CD4-positive, alpha-beta T cell treated with Interleukin-12 subunit alpha and Interleukin-12 subunit beta, for 1 hour (primary cell): ENCODE results near the gene SLC35E4.
A peak's percentile ranks its signal among the peaks of the same experiment; 100 is the strongest.
"Not testable (repeated sequence)": the region's sequence is repeated elsewhere in the genome, so short reads cannot be mapped to it uniquely, and the experiment has no call there.

Experiments used
- DNase-seq: peaks from one replicate; pipeline ENCODE4 v3.0.0-alpha.2; 2020

SLC35E4 gene, protein sequence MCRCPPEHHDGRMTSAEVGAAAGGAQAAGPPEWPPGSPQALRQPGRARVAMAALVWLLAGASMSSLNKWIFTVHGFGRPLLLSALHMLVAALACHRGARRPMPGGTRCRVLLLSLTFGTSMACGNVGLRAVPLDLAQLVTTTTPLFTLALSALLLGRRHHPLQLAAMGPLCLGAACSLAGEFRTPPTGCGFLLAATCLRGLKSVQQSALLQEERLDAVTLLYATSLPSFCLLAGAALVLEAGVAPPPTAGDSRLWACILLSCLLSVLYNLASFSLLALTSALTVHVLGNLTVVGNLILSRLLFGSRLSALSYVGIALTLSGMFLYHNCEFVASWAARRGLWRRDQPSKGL

DNA sequence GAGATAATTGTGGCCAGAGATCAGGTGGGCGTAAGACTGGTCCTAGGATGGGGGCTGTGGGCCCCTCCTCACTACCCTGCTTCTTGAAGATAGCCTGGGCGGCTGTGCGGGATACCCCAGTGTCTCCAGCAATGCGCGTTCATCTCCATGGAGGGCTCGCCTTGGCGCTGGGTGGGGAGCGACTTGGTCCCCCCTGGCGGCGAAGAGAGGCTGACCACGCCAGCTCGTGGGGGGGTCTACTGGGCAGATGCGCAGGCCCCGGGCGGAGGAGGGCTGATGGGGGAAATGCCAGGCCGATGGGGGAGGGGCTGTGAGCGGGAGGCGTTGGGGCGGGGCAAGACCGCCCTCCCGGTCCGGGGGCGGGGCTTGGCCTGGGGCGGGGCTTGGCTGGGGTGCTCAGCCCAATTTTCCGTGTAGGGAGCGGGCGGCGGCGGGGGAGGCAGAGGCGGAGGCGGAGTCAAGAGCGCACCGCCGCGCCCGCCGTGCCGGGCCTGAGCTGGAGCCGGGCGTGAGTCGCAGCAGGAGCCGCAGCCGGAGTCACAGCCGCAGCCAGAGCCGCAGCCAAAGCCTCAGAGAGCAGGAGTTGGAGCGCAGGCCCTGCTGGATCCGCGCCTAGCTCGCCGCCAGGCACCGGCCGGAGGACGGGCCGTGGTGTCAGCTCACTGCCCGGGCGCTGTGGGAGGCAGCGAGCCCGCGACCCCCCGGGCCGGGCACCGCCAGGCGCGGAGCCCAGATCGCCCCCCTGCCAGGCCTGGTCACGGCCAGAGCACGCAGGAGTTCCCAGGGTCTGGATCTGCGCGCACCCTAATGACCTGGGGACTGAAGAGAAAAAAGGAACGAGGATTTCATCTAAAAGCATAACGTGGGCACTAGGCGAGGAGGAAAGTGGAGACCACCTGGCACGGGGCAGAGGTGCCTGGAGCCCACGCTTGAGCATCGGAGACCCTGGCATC is at the start of gene SLC35E4:
Gene SLC35E4 (plus strand): TSS at position 509 of the 953 bp plus-strand sequence. CDS start 670 bp downstream, outside the sequence.
- DNase-seq = peak; percentile 97

DNA sequence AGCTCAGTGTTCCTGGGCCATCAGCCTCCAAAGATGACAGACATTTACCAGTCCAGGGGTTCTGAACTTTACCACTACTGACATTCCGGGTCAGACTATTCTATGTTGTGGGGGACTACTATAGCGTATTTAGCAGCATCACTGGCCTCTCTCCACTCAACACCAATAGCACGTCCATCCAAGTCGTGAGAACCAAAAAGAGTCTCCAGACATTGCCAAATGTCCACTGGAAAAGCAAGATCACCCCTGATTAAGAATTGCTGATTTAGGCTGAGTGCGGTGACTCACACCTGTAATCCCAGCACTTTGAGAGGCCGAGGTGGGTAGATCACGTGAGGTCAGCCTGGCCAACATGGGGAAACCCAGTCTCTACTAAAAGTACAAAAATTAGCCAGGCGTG is 49.2 kb upstream of the SLC35E4 start:
- no peak for DNase-seq

DNA sequence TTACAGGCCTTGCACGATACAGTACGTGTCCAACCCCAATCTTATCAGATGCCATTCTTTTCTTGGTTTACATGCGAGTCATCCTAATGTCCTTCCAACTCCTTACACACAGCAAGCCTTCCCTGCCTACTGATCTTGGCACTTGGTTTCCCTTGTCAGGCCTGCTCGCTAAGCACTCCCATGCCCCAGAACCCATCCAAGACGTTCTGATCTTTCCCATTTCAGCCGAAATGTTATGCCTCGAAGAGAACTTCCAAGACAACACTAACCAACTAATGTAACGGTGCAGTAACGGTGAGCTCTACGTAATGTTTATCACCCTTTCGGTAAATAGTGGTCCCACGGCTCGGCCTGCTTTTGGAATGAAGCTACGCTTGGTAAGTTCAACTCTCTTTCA is 44.4 kb upstream of the SLC35E4 start:
- peak; percentile 10 for DNase-seq

DNA sequence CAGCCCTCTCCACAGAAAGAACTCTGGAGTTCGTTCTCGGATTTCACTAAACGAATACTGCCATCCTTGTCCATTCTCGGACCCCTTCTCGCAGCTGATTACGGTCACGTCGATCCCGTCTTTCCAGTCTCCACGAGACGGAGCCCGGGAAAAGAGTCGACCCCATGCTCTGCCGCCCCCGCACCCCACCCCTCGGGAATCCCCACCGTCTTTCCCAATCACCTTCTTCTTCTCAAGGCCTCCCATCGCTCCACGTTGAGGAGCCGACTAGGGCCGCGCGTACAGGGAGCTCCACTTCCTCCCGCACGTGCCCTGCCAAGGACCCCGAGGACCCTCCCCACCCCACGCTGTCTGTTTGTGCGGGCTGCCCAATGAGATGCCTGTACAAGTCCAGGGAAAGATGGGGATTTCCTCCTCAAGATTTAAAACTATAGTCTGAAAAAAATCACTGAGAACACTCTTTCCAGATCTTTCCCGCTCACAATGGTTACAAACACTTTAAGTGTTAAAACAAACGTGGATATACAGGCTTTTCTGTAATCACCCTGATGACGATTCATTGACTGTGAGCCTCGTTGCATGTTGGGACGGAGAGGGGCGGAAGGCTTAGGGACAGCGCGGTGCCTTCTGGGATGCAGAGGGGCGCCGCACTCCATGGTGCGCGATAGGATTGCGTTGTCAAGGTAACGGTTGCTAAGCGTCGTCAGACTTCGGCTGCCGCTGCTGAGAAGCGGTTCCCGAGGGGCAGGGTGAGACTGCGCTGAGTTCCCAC is 43.8 kb upstream of the SLC35E4 start, which contains the start of gene PES1:
Gene PES1 (minus strand): TSS at position 323 of the 772 bp plus-strand sequence. CDS start 77 bp downstream, at position 246.
- DNase-seq = peak; percentile 97

DNA sequence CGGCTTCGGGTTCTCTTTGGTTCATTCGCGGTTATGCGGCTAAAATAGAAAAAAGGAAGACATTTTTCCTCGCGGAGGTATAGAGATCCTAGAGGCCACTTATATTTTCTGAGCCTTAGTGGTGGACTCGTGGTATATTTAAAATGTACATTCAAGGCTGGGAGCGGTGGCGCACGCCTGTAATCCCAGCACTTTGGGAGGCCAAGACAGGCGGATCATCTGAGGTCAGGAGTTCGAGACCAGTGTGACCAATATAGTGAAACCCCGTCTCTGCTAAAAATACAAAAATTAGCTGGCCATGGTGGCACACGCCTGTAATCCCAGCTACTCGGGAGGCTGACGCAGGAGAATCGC is 43.2 kb upstream of the SLC35E4 start:
- DNase-seq = not testable (repeated sequence)

DNA sequence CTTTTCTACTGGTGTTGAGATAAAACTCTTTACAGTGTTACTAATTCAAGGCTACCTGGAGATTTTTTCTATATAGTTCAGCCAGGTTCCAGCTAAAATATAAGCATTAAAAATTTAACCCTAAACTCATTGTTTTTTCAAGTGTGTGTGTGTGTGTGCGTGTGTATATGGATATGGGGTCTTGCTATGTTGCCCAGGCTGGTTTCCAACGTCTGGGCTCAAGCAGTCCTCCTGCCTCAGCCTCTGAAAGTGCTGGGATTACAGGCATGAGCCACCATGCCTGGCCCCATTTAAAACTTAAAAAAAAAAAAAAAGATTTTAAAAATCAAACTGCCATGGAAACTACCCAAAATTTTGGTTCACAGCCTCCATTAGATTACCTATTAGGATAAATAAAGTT is 39.4 kb upstream of the SLC35E4 start:
- no peak for DNase-seq

DNA sequence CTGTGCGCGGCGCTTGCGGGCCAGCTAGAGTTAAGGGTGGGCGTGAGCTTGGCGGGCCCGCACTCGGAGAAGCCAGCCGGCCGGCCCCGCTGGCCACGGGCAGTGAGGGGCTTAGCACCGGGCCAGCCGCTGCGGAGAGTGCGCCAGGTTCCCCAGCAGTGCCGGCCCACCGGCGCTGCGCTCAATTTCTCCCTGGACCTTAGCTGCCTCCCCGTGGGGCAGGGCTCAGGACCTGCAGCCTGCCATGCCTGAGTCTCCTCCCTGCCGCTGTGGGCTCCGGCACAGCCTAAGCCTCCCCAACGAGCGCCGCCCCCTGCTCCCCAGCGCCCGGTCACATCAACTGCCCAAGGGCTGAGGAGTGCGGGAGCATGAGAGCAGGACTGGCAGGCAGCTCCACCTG is 38.7 kb upstream of the SLC35E4 start:
- DNase-seq = no peak

DNA sequence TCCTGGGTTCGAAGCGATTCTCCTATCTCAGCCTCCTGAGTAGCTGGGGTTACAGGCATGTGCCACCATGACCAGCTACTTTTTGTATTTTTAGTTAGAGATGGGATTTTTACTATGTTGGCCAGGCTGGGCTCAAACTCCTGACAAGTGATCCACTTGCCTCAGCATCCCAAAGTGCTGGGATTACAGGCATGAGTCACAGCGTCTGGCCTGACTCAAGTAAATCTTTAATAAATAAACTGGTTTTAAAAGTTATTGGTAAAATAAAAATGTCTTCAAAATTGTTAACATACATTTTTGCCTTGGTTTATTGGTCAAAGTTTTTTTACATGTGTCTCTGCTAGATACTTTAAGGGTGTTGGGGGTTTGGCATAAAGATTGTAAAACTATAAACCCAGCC is 36.6 kb upstream of the SLC35E4 start:
- no peak for DNase-seq

DNA sequence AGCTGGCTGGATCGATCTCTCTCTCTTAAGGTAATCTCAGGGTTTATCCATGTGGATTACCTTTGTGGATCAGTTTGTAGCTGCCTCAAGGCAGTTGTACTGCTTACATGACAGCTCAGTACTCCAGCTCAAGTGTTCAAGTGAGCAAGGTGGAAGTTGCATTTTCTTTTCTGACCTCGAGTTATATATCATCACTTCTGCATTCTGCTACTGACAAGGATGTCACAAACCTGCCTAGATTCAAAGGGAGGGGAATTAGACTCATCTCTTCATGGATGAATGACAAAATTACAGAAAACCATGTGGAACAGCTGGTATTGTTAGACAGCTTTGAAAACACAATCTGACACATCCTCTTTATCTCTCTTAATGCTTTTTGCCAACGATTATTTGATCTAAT is 34.7 kb upstream of the SLC35E4 start:
- DNase-seq = no peak

DNA sequence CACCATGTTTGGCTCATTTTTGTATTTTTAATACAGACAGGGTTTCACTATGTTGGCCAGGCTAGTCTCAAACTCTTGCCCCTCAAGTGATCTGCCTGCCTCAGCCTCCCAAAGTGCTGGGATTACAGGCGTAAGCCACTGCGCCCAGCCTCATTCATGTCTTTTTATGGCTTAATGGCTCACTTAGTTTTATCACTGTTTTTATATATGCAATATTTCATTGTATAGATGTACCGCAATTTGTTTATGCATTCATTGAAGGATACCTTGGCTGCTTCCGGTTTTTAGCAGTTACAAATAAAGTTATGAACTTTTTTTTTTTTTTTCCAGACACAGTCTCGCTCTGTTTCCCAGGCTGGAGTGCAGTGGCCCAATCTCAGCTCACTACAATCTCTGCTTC is 34.1 kb upstream of the SLC35E4 start:
- no peak for DNase-seq

DNA sequence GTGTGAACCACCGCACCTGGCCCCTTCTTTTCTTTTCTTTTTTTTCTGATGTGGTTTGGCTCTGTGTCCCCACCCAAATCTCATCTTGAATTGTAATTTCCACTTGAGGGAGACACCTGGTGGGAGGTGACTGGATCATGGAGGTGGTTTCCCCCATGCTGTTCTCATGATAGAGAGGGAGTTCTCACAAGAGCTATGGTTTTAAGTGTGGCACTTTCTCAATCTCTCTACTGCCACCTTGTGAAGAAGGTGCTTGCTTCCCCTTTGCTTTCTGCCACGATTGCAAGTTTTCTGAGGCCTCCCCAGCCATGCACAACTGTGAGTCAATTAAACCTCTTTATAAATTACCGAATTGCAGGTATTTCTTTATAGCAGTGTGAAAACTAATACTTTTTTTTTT is 33.5 kb upstream of the SLC35E4 start:
- DNase-seq = peak; percentile 27

DNA sequence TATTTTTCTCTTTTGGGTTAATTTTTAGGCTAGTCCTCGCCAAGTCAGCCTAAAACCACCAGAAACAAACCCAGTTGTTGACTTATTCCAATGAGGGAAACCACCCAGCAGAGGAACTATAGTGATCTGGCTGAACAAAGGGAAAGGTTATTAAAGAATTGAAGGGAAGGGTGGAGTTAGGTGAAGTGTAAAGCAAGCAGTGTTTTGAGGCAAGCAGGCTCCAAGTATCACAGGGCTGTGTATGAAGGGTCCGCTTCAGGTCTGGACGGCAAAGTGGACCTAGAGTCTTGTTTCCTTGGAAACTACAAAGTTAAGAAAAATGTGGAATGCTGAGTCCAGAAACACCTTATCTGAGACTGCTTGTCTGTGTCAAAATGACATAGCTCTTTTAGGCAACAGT is 31.8 kb upstream of the SLC35E4 start:
- no peak for DNase-seq

DNA sequence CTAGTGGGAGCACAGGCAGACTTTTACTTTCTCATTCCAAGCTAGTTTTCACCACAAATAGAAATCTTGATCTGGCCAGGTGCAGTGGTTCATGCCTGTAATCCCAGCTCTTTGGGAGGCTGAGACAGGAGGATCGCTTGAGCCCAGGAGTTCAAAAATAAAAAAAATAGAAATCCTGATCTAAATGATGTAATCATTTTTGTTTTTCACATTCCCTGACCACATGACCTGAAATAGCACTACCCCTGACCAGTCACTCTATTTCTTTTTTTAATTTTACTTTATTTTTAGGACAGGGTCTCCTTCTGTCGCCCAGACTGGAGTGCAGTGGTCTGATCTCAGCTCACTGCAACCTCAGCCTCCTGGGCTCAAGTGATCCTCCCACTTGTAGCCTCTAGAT is 30.9 kb upstream of the SLC35E4 start:
- DNase-seq = no peak

DNA sequence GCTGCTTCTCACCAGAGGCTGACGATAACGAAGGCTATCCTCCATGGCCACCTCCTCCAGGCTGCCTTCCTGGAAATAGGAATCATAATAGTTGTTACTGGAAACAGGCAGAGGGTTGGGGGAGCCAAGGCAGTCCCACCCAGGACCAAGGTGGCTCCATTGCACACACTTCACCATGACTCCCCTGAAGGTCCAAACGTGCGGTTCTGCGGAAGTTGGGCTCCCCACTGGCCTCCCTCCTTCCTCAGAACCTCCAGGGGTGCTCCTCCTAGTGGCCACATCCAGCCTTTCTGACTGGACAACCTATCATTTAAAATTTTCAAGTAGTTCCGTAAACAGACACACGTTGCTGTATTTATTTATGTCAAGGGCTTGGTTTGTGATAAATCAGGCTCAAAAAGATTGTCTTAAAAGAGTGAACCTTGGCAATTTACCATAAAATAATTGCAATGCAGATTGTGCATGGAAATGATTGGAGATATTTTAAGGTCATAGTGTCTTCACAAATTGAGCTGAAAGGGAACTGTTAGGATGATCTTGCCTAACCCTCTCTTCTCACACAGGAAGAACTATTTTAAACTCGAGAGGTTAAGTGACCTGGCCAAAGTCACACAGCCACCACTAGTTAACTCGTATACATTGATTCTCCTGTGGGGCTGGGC is 30.0 kb upstream of the SLC35E4 start:
- peak; percentile 52 for DNase-seq

DNA sequence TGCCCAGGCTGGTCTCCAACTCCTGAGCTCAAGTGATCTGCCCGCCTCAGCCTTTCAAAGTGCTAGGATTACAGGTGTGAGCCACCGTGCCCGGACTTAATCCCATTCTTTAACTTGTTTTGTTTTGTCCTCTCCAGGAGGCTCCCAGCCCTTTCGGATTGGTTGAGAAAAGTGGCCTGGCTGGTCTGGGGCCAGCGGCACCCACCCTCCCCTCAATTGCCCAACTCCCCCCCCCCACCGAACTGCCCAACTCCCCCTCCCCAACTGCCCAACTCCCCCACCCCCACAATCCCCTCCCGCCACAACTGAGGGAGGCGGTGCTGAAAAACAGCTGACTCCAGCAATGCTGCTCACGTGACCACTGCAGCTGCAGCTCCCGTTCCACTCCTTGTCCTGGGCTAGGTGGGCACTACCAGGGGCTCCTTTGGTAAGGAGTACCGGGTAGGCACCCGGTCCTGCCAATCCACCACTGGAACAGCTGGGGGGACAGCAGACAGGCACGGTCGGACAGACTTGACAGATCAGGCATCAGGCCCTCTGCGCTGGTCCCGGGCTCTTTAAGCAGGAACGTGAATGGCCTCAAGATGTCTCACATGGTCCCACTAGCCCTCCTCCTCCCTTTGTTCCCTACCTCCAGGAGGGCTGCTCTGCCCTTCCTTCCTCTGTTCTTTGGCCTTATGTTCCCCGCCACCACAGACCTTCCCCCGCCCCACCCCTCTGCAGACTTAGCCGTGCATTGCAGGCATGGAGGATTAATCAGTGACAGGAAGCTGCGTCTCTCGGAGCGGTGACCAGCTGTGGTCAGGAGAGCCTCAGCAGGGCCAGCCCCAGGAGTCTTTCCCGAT is 28.9 kb upstream of the SLC35E4 start, which contains the start of gene TCN2:
Gene TCN2 (plus strand): TSS at position 720 of the 845 bp plus-strand sequence. CDS start 158 bp downstream, outside the sequence.
- peak; percentile 27 for DNase-seq

DNA sequence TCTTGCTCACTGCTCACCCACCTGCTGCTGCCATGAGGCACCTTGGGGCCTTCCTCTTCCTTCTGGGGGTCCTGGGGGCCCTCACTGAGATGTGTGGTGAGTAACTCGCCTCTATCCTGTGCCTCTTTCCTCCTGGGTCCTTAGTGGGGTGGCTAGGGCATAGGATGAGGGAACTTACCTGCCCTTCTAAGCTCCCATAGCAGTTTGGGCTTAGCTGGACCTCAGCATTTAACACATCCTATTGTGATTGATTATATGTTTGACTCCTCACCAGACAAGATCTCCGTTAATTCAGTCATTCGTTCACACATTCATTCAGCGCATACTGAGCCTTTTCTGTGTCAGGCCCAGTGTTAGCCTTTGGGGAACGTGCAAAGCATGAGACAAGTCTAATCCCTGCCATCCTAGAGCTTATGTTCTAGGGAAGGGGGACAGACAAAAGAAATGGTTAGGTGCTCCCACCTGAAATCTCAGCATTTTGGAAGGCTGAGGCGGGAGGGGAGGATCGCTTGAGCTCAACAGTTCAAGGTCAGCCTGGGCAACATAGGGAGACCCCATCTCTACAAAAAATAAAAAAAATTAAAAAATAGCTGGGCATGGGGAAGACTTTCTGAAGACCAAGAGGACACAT is 28.2 kb upstream of the SLC35E4 start:
- no peak for DNase-seq

DNA sequence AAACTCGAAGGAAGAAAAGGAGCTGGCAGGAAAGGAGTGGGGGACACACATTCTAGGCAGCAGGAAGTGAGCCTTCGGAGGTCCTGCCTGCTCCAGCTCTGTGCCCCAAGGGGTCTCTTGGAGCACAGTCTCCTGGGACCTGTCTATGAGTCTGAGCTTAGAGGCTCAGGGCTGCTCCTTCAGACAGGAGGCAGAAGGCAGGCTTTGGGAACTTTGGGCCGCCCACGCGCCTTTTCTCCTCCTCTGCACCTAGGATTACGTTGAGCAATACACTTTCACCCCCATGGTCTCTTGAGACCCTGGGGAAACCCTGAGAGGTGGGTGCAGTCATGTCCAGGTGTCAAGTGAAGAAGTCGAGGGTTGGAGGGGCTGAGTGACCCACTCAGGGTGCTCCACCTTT is 27.6 kb upstream of the SLC35E4 start:
- no peak for DNase-seq

DNA sequence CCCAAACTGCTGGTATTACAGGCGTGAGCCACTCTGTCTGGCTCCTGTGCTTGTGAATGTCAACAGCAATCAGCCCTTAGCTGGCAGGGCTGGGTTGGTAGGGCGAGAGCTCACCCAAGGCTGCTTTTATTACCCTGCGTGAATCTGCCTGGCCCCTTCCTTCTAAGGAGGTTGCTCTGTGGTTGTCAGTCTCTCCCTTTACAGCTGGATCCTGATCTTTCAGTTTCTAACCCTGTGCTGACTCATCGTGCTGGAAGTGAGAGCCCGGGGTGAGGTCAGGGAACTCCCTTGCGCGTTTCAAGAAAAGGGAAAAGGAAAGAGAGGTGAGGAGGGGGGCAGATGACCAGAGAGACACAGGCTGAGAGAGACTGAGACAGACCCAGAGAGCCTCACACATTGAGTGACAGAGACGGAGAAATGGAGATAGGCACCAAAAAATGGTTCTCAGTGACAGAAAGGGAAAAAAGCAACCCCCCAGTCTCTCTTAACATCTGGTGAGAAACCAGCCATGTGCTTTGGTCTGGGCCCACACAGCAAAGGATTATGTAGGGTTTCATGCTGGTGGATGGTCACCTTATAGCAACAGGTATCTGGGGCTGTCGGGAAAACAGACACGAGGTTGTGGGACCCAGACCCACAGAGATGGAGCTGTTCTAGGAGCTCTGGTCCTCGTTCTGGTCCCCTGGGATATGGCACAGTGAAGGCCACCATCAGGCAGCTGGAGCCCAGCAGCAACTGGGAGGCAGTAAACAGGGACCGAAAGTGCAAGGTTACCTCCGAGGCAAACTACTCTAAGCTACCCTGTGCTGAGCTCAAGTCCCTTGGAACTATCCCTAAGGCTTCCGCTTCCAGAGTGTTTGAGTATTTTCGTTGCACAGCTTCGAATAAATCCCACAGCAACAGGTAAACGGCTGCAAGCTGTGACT is 26.1 kb upstream of the SLC35E4 start:
- DNase-seq = no peak

DNA sequence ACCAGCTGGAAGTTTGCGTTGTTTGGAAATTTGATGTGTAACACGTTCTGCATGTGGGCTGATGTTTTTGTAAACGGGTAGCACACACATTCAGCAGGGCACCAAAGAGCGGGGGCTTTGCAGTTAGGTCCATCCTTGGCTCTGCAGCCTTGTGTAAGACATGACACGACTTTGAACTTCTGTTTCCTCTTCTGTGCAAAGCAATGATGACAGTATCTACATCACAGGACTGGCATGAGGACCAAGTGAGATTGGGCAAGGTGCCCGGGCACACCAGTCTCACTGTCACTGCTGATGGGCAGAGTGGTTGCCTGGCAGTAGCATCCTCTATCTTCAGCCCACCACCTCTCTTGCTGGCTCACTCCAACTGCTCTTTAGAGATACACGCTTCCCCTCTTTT is 25.3 kb upstream of the SLC35E4 start:
- no peak for DNase-seq

DNA sequence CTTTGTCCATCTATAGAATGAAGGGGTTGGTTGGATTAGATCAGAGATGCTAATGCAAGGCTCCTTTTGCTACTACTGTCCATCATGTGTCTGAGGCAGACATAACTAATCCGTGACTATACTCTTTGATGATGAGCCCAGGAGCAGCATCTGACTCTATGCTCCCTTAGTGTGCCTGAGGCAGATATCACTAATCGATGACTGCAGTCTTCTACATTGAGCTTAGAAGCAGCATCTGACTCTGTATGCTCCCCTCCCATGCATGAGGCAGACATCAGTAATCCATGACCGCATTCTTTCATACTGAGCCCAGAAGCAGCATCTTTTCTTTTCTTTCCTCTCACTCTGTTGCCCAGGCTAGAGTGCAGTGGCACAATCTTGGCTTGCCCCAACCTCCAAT is 24.4 kb upstream of the SLC35E4 start:
- no peak for DNase-seq
